Activated T-helper 2 cell treated with anti-CD3 and anti-CD28 coated beads, Interferon-gamma antibody, Interleukin-2, Interleukin-4, amounts not matched to agents 10 μg/mL and 5 μg/mL and 100 μg/mL, durations not matched to agents 14 hours and 24 hours and 36 hours (primary cell): ENCODE data around the gene SEPTIN1. TPM values are rescaled to one million over a fixed set of nuclear protein-coding genes. Genes with fewer than 3 reads are reported as not detected.

Experiments
- DNase-seq: peaks from one replicate; pipeline ENCODE4 v3.0.0; 2021; ENCODE audit warnings: low spot score
- H3K27ac Mint-ChIP-seq: one replicate; pipeline ENCODE4 v1.8.0; 2021; ENCODE audit warnings: mixed read lengths
- H3K27me3 Mint-ChIP-seq: one replicate; pipeline ENCODE4 v1.8.0; 2021; ENCODE audit warnings: low read depth, mixed read lengths
- H3K36me3 Mint-ChIP-seq: one replicate; pipeline ENCODE4 v1.8.0; 2021; ENCODE audit warnings: low read depth, mixed read lengths
- H3K4me1 Mint-ChIP-seq: one replicate; pipeline ENCODE4 v1.8.0; 2021; ENCODE audit warnings: low read depth, mixed read lengths
- H3K4me3 Mint-ChIP-seq: one replicate; pipeline ENCODE4 v1.8.0; 2021; ENCODE audit warnings: low read depth, mild to moderate bottlenecking, moderate library complexity, mixed read lengths
- H3K9me3 Mint-ChIP-seq: one replicate; pipeline ENCODE4 v1.8.0; 2021; ENCODE audit warnings: mixed read lengths
- intact Hi-C: fragments of 100-400 bp; cut with micrococcal nuclease; formaldehyde crosslinking; loops from one replicate; pipeline ENCODE4 v1.15.1; 2023
- total RNA-seq: library from RNA; stranded (reverse); gene quantifications from 2 replicates; pipeline ENCODE4 v1.2.3, GENCODE V29; 2022

The SEPTIN1 gene
- total RNA-seq, 1 donor from 2014 or later = 173 TPM

DNA sequence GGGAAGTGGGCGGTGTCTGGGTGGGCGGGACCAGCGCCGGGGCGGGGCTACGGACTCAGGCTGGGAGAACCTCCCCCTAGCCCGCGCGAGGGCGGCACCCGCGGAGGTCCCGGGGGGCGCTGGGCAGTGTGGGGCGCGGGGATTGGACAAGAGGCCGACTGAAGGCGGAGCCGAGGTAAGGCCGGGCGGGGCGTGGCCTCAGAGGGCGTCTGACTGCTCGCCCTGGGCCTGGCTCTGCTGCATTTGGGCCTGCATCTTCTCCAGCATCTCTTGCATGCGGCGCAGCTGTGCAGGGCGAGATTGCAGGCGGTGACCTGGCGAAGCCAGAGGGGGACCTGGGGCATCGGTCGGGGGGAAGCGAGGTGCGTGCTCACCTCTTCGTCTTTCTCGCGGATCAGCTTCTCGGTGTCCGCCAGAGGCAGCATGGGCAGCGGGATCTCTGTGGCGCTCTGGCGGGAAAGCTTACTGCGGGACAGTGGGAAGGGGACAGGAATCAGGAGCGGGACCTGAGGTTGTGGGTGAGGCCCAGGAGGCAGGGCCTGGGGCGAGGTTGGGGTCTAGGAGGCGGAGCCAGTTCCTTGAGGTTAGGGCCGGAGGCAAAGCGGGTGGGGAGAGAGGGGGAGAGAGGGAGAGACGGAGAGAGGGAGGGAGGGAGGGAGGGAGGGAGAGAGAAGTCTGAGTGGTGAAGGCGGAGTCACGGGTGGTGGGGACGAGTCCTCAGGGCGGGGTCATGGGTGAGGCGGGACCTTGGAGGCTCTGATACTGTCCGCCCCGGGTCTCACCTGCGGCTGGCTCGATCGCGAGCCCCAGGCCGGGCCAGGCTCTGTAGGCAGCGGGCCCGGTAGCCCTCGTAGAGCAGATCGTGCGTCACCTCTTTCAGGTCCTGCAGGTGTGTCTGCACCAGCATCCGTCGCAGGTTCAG lies 3.9 kb downstream of the SEPTIN1 start:
- peak; percentile 97 for DNase-seq
- H3K27me3 Mint-ChIP-seq = no peaks in the 10 kb centered on the region
- H3K4me1 Mint-ChIP-seq = peaks cover 37% of the 10 kb centered on the region
- intact Hi-C loops = loop anchor here (1.0 to 10.0 kb wide), 5 partner anchors 8 to 574 kb away; partner anchors contain the start of genes FBRS, ITGAL, MAZ and TBC1D10B
- peaks cover 33% of the 10 kb centered on the region for H3K36me3 Mint-ChIP-seq
- no peaks in the 10 kb centered on the region for H3K9me3 Mint-ChIP-seq
- H3K27ac Mint-ChIP-seq = peak overlapping the region; percentile 99
- peak overlapping the region; percentile 81 for H3K4me3 Mint-ChIP-seq

DNA sequence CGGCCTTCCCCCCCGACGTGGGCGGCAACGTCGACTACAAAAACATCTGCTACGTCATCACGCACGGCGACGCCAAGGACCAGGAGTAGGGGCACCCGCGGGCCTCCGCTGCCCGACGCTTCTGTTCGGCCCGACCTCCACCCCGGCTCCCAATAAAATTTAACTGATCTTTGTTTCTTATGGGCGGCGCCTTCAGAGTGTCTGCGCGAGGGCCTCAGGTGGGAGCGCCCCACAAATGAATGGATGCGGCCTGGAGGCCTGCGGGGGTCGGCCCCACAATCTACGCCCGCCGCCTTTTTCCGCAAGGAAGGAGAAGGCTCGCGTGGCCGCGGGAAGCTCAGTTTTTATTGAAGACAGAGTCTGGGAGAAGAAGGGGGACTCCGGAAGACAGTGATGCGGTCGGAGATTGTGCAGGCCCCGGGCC lies 4.5 kb downstream of the SEPTIN1 start:
- peak overlapping the region; percentile 99 for H3K27ac Mint-ChIP-seq
- intact Hi-C loops = loop anchor here (1.0 to 10.0 kb wide), 5 partner anchors 8 to 573 kb away; partner anchors contain the start of genes FBRS, ITGAL, MAZ and TBC1D10B
- H3K27me3 Mint-ChIP-seq = no peaks in the 10 kb centered on the region
- DNase-seq = peak; percentile 81
- H3K4me3 Mint-ChIP-seq = peak overlapping the region; percentile 81
- peaks cover 33% of the 10 kb centered on the region for H3K36me3 Mint-ChIP-seq
- no peaks in the 10 kb centered on the region for H3K9me3 Mint-ChIP-seq
- H3K4me1 Mint-ChIP-seq = peaks cover 36% of the 10 kb centered on the region

DNA sequence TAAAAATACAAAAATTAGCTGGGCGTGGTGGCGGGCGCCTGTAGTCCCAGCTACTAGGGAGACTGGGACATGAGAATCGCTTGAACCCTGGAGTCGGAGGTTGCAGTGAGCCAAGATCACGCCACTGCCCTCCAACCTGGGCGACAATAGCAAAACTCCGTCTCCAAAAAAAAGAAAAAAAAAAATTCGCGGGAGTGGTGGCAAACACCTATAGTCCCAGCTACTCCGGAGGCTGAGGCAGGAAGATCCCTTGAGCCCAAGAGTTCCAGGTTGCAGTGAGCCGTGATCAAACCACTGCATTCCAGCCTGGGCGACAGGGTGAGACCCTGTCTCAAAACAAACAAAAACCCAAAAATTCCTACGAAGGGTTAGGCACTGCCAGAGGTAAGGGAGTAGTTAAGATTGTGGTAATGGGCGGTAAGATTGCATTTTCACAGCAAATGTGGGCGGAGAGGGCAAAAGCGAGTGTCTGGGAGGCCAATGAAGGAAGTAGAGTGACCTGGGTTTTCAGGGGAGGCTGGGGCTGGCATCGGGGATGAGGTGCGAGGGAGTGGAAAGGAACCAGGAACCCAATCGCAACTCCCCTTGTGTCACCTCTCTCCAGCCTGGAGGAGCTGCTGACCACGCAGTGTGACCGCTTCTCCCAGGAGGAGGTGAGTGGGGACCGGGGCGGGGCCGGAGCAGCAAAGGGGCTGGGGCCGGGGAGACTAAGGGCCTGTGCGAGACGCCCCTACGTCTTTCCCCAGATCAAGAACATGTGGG lies 5.1 kb downstream of the SEPTIN1 start:
- H3K27ac Mint-ChIP-seq = peak overlapping the region; percentile 99
- no peaks in the 10 kb centered on the region for H3K27me3 Mint-ChIP-seq
- H3K9me3 Mint-ChIP-seq = no peaks in the 10 kb centered on the region
- H3K36me3 Mint-ChIP-seq = peaks cover 29% of the 10 kb centered on the region
- H3K4me3 Mint-ChIP-seq = peak overlapping the region; percentile 81
- no peak for DNase-seq
- H3K4me1 Mint-ChIP-seq = peaks cover 33% of the 10 kb centered on the region
- intact Hi-C loops = loop anchor here (5.0 to 10.0 kb wide), 2 partner anchors 95 to 572 kb away; partner anchors contain the start of genes ITGAL and MAZ

DNA sequence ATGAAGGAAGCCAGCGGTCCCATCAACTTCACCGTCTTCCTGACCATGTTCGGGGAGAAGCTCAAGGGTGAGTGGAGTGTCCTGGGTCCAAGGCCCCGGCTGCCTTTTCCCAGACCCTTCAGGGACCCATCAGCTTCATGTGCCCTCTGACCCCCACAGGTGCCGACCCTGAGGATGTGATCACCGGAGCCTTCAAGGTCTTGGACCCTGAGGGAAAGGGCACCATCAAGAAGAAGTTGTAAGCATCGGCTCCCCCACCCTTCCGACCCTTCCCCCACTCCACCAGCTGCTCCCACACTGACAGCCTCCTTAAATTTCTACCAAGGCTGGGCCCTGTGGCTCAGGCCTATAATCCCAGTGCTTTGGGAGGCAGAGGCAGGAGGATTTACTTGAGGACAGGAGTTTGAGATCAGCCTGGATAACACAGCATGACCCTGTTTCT lies 5.9 kb downstream of the SEPTIN1 start:
- DNase-seq = no peak
- Mint-ChIP-seq H3K4me3 (no peak overlapping the region), H3K27ac (peak overlapping the region; percentile 9), H3K27me3 (no peaks in the 10 kb centered on the region), H3K4me1 (peaks cover 35% of the 10 kb centered on the region), H3K36me3 (peaks cover 26% of the 10 kb centered on the region), H3K9me3 (no peaks in the 10 kb centered on the region)
- intact Hi-C loops = loop anchor here (5.0 to 10.0 kb wide), 2 partner anchors 96 to 572 kb away; partner anchors contain the start of genes ITGAL and MAZ

DNA sequence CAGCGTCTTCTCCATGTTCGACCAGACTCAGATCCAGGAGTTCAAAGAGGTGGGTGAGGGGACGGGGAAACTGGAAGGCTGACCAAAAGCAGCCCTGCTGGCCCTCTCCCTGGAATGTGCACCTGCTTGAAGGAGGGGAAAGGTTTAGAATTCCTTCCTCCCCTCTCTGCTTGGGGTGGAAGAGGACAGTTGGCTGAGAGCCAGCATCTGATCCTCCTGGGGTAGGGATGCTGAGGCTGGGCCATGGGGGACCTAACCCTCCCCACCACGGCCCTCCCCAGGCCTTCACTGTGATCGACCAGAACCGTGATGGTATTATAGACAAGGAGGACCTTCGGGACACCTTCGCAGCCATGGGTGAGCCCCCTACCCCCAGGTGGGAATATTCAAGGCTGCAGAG lies 6.5 kb downstream of the SEPTIN1 start:
- no peak for DNase-seq
- Mint-ChIP-seq H3K27ac (peak overlapping the region; percentile 9), H3K4me3 (no peak overlapping the region), H3K27me3 (no peaks in the 10 kb centered on the region), H3K36me3 (peaks cover 19% of the 10 kb centered on the region), H3K4me1 (peaks cover 36% of the 10 kb centered on the region), H3K9me3 (no peaks in the 10 kb centered on the region)
- intact Hi-C loops = loop anchor here (5.0 to 10.0 kb wide), 2 partner anchors 96 to 571 kb away; partner anchors contain the start of genes ITGAL and MAZ

DNA sequence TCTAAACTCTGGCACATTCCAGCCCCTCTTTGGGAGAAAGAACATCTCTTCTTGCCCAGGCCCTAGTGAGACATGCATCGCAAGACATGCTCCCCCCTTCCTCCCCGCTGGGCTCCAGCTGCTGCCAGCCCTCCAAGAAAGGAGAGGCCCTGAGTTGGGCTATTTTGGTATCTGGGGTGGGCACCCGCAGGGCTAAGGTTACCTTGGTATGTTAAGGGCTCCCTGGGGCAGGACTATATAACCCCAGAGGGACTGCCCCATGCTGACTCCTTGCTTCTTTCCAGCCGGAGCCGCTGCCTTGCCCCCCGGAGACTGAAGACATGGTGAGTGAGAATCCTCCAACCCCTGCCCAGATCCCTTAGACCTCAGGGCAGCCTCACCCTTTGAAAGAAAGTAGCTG lies 7.8 kb downstream of the SEPTIN1 start, which contains the start of gene MYL11:
TSS of gene MYL11 (plus strand) at position 265 of the 400 bp plus-strand sequence. CDS start at position 321, 56 bp downstream.
- Mint-ChIP-seq H3K9me3 (no peaks in the 10 kb centered on the region), H3K4me3 (no peak within 1 kb of the TSS)

DNA sequence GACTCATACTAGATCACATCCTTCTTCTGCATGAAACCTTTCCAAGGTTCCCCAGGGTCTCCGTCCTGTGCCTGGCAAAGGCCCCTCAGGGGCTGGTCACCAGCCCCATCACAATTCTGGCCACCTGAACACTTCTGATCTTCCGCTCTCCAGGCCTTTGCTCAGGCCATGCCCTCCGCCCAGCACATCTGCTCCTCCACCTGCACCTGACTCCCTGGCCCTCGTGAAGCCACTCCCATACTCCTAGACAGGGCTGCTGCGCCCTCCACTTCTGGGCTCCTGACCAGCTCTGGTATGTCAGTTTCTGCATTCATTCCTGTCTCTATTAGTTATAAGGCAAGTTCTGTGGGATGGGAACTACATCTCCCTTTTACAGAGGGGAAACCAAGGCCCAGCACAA lies 9.6 kb downstream of the SEPTIN1 start:
- no peak for DNase-seq
- intact Hi-C loops = loop anchor here (5.0 to 10.0 kb wide), 2 partner anchors 155 to 568 kb away; partner anchors contain the start of genes MAZ and ZNF768
- Mint-ChIP-seq H3K36me3 (peaks cover 13% of the 10 kb centered on the region), H3K27ac (no peak overlapping the region), H3K27me3 (no peaks in the 10 kb centered on the region), H3K4me3 (peak overlapping the region; percentile 35), H3K4me1 (peaks cover 31% of the 10 kb centered on the region), H3K9me3 (no peaks in the 10 kb centered on the region)

More for the DNA sequence above, 7.8 kb downstream of the SEPTIN1 start, which contains the start of gene MYL11:
- intact Hi-C loops = loop anchor here (5.0 to 10.0 kb wide), 2 partner anchors 153 to 570 kb away; partner anchors contain the start of genes MAZ and ZNF768
- no peak for DNase-seq
- no peak within 1 kb of the TSS for H3K27ac Mint-ChIP-seq
- peaks cover 27% of the 10 kb centered on the region for H3K4me1 Mint-ChIP-seq
- no peaks in the 10 kb centered on the region for H3K27me3 Mint-ChIP-seq
- peaks cover 10% of the 10 kb centered on the region for H3K36me3 Mint-ChIP-seq

DNA sequence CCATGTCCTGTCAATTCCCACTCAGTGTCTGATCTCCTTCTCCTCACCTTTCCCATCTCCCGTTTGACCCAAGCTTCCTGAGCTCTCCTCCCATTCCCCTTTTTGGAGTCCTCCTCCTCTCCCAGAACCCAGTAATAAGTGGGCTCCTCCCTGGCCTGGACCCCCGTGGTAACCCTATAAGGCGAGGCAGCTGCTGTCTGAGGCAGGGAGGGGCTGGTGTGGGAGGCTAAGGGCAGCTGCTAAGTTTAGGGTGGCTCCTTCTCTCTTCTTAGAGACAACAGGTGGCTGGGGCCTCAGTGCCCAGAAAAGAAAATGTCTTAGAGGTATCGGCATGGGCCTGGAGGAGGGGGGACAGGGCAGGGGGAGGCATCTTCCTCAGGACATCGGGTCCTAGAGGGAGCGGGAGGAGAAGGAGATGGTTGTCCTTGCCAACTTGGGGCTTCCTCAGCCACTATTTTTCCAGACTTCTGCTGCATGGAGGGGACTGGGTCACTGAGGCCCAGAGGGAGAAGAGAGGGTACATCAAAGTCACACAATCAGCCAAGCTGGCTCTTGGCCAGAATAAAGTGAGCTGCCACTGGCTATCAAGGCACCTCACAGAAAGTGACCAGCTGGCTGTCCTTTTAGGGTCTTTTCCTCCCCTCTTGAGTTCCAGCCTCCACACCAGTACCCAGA lies 10.2 kb downstream of the SEPTIN1 start:
- Mint-ChIP-seq H3K27ac (peak overlapping the region; percentile 91), H3K4me1 (peaks cover 33% of the 10 kb centered on the region), H3K4me3 (peak overlapping the region; percentile 81), H3K27me3 (no peaks in the 10 kb centered on the region), H3K36me3 (peaks cover 17% of the 10 kb centered on the region), H3K9me3 (no peaks in the 10 kb centered on the region)
- DNase-seq = no peak
- intact Hi-C loops = loop anchor here (5.0 to 10.0 kb wide), 2 partner anchors 155 to 567 kb away; partner anchors contain the start of genes MAZ and ZNF768

DNA sequence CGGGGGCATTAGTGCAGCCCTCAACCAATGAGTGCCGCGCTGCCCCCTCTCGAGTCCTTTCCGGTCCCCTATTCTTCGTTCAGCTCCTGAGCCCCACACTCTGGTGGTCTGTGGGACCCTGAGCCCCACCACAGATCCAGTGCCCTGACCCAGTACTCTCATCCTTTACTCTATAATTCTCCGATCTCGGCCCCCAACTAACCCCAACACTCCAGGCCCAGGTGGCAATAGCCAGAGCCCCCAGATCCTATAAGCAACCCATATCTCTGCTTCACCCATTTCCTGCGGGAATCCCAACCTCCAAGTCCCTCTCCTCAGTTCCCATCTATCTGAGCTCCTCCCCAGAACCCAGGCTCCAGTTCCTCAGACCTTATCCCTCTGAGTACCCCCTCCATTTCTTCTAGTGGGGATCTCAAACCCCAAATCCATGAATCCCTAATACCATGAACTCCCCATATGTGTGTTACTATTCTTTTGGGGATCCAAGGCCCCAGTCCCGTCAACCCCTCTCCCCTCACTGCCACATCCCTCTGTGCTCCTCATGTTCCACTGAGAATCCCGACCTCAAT lies 11.0 kb downstream of the SEPTIN1 start:
- H3K27ac Mint-ChIP-seq = peak overlapping the region; percentile 91
- DNase-seq = no peak
- H3K4me1 Mint-ChIP-seq = peaks cover 38% of the 10 kb centered on the region
- intact Hi-C loops = loop anchor here (2.0 to 10.0 kb wide), 4 partner anchors 37 to 567 kb away; partner anchors contain the start of genes MAZ and ZNF768
- H3K27me3 Mint-ChIP-seq = no peaks in the 10 kb centered on the region
- no peaks in the 10 kb centered on the region for H3K9me3 Mint-ChIP-seq
- H3K4me3 Mint-ChIP-seq = peak overlapping the region; percentile 81
- H3K36me3 Mint-ChIP-seq = peaks cover 23% of the 10 kb centered on the region

DNA sequence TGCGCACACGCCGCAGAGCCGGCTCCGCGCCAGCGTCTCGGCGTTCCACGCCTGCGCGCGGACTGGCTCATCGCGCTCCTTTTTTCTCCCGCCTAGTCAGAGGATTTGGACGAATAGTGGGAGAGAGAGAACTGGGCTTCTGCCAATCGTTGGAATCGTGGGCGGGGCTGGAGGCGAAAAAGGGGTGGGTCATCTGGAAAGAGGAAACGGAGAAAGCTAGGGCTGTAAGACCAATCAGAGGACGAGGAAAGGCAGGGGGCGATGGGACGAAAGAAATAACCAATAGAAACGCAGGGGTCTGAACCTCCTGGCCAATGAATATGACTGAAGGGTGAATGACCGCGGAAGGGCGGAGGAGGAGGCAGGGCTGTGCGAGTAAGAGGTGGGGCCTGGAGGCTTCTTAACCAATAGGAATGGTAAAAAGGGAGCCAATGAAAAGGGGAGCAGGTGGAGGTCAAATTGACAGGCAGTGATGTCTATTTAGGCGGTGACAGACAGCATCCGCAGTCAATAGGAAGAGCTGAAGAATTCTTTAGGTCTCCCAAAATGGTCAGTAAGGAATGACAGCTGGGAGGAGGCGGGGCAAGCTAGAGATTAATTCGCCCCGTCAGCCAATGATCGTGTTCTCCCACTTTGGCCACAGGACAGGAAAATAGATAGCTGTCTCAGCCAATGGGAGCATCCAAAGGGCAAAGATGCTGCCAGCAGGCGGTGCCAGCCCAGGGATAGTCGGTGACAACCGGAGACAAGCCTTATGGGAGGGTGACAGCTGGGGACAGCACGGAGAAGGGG lies 11.7 kb downstream of the SEPTIN1 start, which contains the start of gene TBC1D10B:
TSS of gene TBC1D10B (minus strand) at position 39 of the 792 bp plus-strand sequence. CDS start 311 bp downstream, outside the sequence.
- Mint-ChIP-seq H3K27me3 (no peaks in the 10 kb centered on the region), H3K36me3 (peaks cover 26% of the 10 kb centered on the region), H3K9me3 (no peaks in the 10 kb centered on the region), H3K4me1 (peaks cover 40% of the 10 kb centered on the region), H3K4me3 (peak within 1 kb of the TSS; percentile 87), H3K27ac (peak within 1 kb of the TSS; percentile 91)
- intact Hi-C loops = loop anchor here (1.0 to 10.0 kb wide), 7 partner anchors 8 to 566 kb away; partner anchors contain the start of genes CD2BP2, MAZ, PRR14 and ZNF768
- peak; percentile 100 for DNase-seq
